ENCODE data around the gene SH2D1B. TPM values are rescaled to one million over a fixed set of nuclear protein-coding genes. Genes with fewer than 3 reads are reported as not detected.
"Not testable (repeated sequence)": the region's sequence is repeated elsewhere in the genome, so short reads cannot be mapped to it uniquely, and the experiment has no call there.

The SH2D1B gene
- total RNA-seq, 2 donors from 2014 or later = not detected

DNA sequence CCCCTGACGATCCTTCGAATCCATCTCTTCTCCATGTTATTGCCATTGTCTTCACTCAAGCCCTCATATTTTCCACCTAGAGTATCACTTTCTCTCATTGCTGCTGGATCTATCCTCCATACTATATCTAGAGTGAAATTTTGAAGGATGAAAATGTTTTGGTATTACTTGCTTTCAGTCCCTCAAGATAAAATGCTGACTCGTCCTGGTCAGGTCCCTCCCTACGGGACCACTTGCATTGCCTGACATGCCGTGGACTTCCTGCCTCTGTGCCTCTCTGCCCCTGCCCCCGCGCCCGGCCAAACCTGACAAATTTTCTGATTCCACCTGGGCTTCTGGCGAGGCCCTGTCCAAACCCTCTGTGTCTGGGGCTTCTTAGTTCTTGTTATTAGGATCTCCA, 58.9 kb downstream of the SH2D1B start:
- Histone ChIP-seq H3K4me3 (ENCODE audit: low read length) (no peak overlapping the region), H3K9me3 (ENCODE audit: control insufficient read depth, low read length) (no peaks in the 10 kb centered on the region), H3K9ac (ENCODE audit: extremely low read depth, low read length, poor library complexity, severe bottlenecking) (no peak overlapping the region), H3K27me3 (ENCODE audit: control insufficient read depth, insufficient read depth, low read length, poor library complexity, severe bottlenecking) (no peaks in the 10 kb centered on the region), H3K4me1 (ENCODE audit: control insufficient read depth, insufficient read depth, low read length) (peaks cover 6% of the 10 kb centered on the region), H3K27ac (ENCODE audit: low read depth, low read length) (no peak overlapping the region), H3K36me3 (ENCODE audit: control insufficient read depth, insufficient read depth, low read length) (no peaks in the 10 kb centered on the region)
- no peak overlapping the region for H3K4me3 Mint-ChIP-seq
- no peaks in the 10 kb centered on the region for H3K9me3 Mint-ChIP-seq
- no peak for TF ChIP-seq CTCF (conservative IDR thresholded peaks at IDR 0.05)
- DNase-seq = no peak
- peaks cover 33% of the 10 kb centered on the region for H3K4me1 Mint-ChIP-seq
- no peaks in the 10 kb centered on the region for H3K27me3 Mint-ChIP-seq (ENCODE audit: insufficient read depth)
- no peaks in the 10 kb centered on the region for H3K36me3 Mint-ChIP-seq (ENCODE audit: low read depth)
- WGBS, 2 experiments (ENCODE audit: insufficient coverage in 1 of 2, insufficient read length in 1 of 2) = 87 to 90% methylated on average over 3 to 9 of the region's 9 CpGs
- H3K27ac Mint-ChIP-seq = no peak overlapping the region

DNA sequence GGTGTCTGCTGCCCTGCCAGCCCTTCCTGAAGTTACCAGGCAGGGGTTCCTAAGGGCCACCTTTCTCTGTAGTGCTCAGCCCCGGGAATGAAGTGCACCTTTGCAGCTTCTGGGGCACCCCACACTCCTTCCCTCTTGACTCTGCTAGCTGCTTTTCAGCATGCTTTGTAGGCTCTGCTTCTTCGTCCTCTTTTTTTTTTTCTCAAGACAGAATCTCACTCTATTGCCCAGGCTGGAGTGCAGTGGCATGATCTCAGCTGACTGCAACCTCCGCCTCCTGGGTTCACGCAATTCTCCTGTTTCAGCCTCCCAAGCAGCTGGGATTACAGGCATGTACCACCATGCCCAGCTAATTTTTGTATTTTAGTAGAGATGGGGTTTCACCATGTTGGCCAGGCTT, 60.1 kb downstream of the SH2D1B start:
- H3K9me3 Mint-ChIP-seq; H3K36me3 Mint-ChIP-seq (ENCODE audit: low read depth); DNase-seq; H3K9me3 ChIP-seq (ENCODE audit: control insufficient read depth, low read length); H3K4me1 ChIP-seq (ENCODE audit: control insufficient read depth, insufficient read depth, low read length); H3K27me3 ChIP-seq (ENCODE audit: control insufficient read depth, insufficient read depth, low read length, poor library complexity, severe bottlenecking); H3K27me3 Mint-ChIP-seq (ENCODE audit: insufficient read depth); H3K9ac ChIP-seq (ENCODE audit: extremely low read depth, low read length, poor library complexity, severe bottlenecking); H3K27ac Mint-ChIP-seq; H3K27ac ChIP-seq (ENCODE audit: low read depth, low read length); H3K36me3 ChIP-seq (ENCODE audit: control insufficient read depth, insufficient read depth, low read length); H3K4me3 Mint-ChIP-seq; H3K4me3 ChIP-seq (ENCODE audit: low read length): not testable (repeated sequence)
- 91 to 94% methylated on average over 3 of the region's 4 CpGs for WGBS, 2 experiments (ENCODE audit: insufficient coverage in 1 of 2, insufficient read length in 1 of 2)
- H3K4me1 Mint-ChIP-seq = peaks cover 40% of the 10 kb centered on the region

DNA sequence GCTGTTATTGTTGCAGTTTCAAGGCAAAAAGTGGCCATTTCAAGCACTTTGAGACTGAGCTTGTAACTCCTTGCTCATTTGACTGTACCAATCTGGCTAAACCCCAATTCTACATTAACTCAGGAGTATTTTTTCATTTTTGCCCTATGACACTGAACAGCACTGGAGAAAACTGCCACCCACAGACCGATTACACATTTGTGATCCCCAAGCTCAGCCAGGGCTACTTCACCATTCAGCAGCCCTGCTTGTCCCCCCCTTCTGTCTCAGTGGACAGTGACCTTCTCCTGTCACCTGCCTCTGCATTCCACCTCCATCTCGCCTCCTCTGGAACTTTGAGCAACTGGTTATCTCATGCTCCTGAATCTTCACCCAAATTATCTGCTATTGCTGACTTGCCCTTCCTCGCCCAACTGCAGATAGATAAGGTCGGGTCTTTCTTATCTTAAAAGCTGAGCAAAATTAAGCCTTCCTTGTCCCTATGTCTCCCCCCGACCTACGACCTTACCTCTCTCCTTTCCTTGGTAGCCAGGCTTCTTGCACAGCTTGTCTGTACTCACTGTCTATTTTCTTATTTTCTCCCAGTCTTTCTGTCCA, 60.6 kb downstream of the SH2D1B start:
- Mint-ChIP-seq H3K27ac (no peak overlapping the region), H3K9me3 (no peaks in the 10 kb centered on the region), H3K36me3 (ENCODE audit: low read depth) (no peaks in the 10 kb centered on the region), H3K4me3 (no peak overlapping the region), H3K27me3 (ENCODE audit: insufficient read depth) (no peaks in the 10 kb centered on the region), H3K4me1 (peaks cover 40% of the 10 kb centered on the region)
- H3K27ac ChIP-seq (ENCODE audit: low read depth, low read length) = no peak overlapping the region
- no peaks in the 10 kb centered on the region for H3K36me3 ChIP-seq (ENCODE audit: control insufficient read depth, insufficient read depth, low read length)
- H3K27me3 ChIP-seq (ENCODE audit: control insufficient read depth, insufficient read depth, low read length, poor library complexity, severe bottlenecking) = no peaks in the 10 kb centered on the region
- H3K9me3 ChIP-seq (ENCODE audit: control insufficient read depth, low read length) = no peaks in the 10 kb centered on the region
- no peak overlapping the region for H3K4me3 ChIP-seq (ENCODE audit: low read length)
- H3K9ac ChIP-seq (ENCODE audit: extremely low read depth, low read length, poor library complexity, severe bottlenecking) = no peak overlapping the region
- 83 to 97% methylated on average over 6 of the region's 6 CpGs for WGBS, 2 experiments (ENCODE audit: insufficient coverage in 1 of 2, insufficient read length in 1 of 2)
- TF ChIP-seq CTCF (conservative IDR thresholded peaks at IDR 0.05) = no peak
- peaks cover 9% of the 10 kb centered on the region for H3K4me1 ChIP-seq (ENCODE audit: control insufficient read depth, insufficient read depth, low read length)
- no peak for DNase-seq
